NB4 (cell line): ENCODE results near the gene JAML.

Source experiments
- DNase-seq: peaks from one replicate; pipeline ENCODE4 v3.0.0; 2010; ENCODE audit warnings: low read depth
- H3K4me3 ChIP-seq: one replicate; pipeline ENCODE4 v1.5.1; 2011; ENCODE audit warnings: mild to moderate bottlenecking, low read depth, low read length, moderate library complexity
- MAX ChIP-seq: IDR thresholded peaks from 2 replicates; pipeline ENCODE4 v1.6.1; 2011; ENCODE audit warnings: low read depth, low read length
- MYC ChIP-seq: IDR thresholded peaks from 2 replicates; pipeline ENCODE4 v1.6.1; 2011; ENCODE audit warnings: low read depth, low read length
- POLR2A ChIP-seq: IDR thresholded peaks from 2 replicates; pipeline ENCODE4 v1.6.1; 2011; ENCODE audit warnings: mild to moderate bottlenecking; ENCODE audit not compliant: insufficient read length; ENCODE audit errors: extremely low read depth
- TF ChIP-seq, protein P1 (sequence below): IDR thresholded peaks from one replicate; pipeline ENCODE4 v1.5.1; 2012; ENCODE audit warnings: low read depth, low read length

The JAML gene, protein sequence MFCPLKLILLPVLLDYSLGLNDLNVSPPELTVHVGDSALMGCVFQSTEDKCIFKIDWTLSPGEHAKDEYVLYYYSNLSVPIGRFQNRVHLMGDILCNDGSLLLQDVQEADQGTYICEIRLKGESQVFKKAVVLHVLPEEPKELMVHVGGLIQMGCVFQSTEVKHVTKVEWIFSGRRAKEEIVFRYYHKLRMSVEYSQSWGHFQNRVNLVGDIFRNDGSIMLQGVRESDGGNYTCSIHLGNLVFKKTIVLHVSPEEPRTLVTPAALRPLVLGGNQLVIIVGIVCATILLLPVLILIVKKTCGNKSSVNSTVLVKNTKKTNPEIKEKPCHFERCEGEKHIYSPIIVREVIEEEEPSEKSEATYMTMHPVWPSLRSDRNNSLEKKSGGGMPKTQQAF

DNA sequence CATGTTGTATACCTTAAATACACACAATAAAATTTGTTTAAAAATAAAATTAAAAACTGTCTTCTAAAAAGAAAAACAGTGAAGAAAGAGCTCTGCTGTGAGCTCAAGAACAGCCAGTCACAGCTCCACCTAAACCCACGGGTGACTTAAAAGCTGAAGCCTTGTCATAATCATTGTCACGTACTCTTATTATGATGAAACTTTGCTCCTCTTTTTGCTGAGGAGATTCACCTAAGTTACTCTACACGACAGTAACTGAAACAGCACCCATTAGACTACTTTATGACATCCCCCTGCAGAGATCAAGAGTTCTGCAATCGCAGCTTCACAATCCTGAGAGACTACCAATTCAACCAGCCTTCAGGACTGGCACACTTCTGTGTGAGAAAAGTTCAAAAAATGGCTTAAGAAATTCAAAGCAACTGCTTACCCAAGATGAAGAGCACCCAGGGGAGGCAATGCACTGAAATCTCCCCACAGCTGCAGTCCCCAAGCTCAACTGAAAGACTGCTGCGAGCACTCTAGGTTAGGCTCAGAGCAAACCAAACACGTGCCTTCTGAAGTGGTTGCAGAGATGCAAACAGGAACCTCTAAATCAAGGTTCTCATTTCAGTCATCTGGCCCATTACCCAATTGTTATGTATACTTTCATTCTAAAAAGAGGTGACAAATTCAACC lies at the start of gene JAML:
Gene JAML, minus strand, starts transcription at position 501 of the 678 bp plus-strand sequence. CDS start 10,145 bp downstream, outside the sequence.
- H3K4me3 ChIP-seq = no peak within 1 kb of the TSS
- TF ChIP-seq POLR2A = no peak
- TF ChIP-seq MAX = peak; percentile 88
- TF ChIP-seq MYC = peak; percentile 45; the same call in 1 of the 2 replicates
- TF ChIP-seq, protein P1, sequence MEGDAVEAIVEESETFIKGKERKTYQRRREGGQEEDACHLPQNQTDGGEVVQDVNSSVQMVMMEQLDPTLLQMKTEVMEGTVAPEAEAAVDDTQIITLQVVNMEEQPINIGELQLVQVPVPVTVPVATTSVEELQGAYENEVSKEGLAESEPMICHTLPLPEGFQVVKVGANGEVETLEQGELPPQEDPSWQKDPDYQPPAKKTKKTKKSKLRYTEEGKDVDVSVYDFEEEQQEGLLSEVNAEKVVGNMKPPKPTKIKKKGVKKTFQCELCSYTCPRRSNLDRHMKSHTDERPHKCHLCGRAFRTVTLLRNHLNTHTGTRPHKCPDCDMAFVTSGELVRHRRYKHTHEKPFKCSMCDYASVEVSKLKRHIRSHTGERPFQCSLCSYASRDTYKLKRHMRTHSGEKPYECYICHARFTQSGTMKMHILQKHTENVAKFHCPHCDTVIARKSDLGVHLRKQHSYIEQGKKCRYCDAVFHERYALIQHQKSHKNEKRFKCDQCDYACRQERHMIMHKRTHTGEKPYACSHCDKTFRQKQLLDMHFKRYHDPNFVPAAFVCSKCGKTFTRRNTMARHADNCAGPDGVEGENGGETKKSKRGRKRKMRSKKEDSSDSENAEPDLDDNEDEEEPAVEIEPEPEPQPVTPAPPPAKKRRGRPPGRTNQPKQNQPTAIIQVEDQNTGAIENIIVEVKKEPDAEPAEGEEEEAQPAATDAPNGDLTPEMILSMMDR = no peak
- DNase-seq = peak; percentile 73

DNA sequence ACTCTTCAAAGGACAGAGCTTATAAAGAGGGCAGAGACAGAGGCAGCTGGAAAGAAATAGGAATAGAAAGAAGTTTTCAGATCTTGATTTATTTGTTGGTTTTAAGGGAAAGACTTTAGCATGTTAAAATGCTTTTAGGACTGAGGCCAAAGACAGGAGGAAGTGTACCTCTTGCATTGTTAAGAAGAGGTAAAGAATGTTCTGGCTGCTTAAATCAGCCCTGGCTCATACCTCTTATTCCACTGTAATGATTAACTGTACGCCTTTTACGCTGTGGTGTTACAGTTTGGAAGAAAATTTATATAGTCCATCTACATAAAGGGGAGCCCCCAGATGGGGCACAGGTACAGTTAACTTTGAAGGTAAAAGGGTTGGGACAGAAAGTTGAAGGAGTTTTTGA lies 49.4 kb upstream of the JAML start:
- H3K4me3 ChIP-seq = no peak overlapping the region
- TF ChIP-seq POLR2A (no peak), MYC (no peak), MAX (no peak)
- TF ChIP-seq, protein P1 = no peak
- no peak for DNase-seq

DNA sequence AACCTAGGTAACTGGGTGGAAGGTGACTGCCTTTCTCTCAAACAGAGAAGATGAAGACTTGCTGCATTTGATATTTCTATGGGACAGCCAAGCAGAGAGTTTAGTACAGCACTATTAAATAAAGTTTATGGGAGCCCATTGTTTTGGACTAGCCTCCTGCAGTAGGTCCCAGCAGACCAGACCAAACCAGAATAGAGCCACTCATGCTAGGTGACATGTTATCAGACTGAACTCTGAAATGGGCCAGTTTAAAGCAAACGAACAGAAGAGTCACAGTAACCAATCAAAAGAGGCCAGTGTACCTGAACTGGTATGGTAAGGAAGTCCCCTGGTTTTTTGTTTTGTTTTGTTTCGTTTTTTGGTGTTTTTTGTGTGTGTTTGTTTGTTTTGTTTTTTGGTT lies 47.2 kb upstream of the JAML start:
- DNase-seq = no peak
- H3K4me3 ChIP-seq = no peak overlapping the region
- TF ChIP-seq, protein P1 = no peak
- TF ChIP-seq POLR2A = no peak
- TF ChIP-seq MYC = no peak
- TF ChIP-seq MAX = no peak

DNA sequence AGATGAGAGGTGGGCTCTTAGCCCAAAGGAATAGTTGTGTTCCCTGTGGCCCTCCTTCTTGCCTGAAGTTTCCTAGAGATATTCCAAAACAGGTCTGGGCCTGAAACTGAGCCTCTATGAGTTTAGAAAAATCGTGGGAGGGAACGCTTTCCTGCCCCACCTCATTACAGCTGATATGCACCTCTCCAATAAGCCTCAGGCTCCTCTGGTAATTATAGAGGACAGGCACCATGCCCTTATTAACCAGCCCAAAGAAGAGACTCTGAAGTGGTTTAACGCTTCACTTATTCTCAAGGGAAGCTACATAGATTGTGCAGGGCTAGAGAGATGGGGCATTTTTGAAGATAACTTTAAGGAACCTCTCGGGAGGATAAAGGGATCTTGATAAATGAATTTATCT lies 42.7 kb upstream of the JAML start:
- no peak for DNase-seq
- TF ChIP-seq, protein P1 = no peak
- TF ChIP-seq MYC (no peak), MAX (no peak), POLR2A (no peak)
- H3K4me3 ChIP-seq = no peak overlapping the region

DNA sequence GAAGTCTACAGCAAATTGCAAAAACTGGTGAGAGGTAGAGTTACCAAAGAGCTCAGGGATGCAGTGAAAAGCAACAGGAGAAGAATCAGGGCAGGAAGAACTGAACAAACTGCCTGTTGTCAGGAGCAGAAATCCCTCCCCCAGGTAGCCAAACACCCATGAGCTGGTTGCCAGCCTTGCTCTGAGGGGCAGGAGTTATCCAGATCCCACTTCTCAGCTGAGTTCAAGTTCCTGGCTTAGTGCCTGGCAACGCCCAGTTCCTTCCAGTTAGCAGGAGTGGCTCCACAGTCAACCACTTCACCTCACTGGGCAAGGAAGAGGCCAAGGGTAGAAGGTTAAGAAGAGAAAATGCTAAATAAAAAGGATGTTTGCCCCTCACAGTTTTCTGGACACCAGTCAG lies 41.1 kb upstream of the JAML start:
- no peak for TF ChIP-seq MAX
- TF ChIP-seq, protein P1 = no peak
- no peak for TF ChIP-seq POLR2A
- TF ChIP-seq MYC = no peak
- no peak overlapping the region for H3K4me3 ChIP-seq
- DNase-seq = no peak
